ENCODE results near the gene MYADML2.

MYADML2 gene

GRCh38 chr17:81901167-81902022 lies 45.6 kb downstream of the MYADML2 start:
- DNase-seq (ENCODE audit: low spot score) (no peak), FAIRE-seq (peak; percentile 72)

GRCh38 chr17:81900181-81900820 lies 46.7 kb downstream of the MYADML2 start:
- FAIRE-seq, result no peak

GRCh38 chr17:81899514-81900166 lies 47.4 kb downstream of the MYADML2 start:
- no peak for DNase-seq (ENCODE audit: low spot score)
- peak; percentile 76 for FAIRE-seq

More at GRCh38 chr17:81900181-81900820, 46.7 kb downstream of the MYADML2 start:
- no peak for DNase-seq (ENCODE audit: low spot score)

- DNase-seq (ENCODE audit: low spot score), result no peak
- no peak for FAIRE-seq
Observed at GRCh38 chr17:81898885-81899284, 48.1 kb downstream of the MYADML2 start.

GRCh38 chr17:81898029-81898866 lies 48.8 kb downstream of the MYADML2 start:
- DNase-seq (ENCODE audit: low spot score) (peak; percentile 75), FAIRE-seq (peak; percentile 23)

- FAIRE-seq (no peak), DNase-seq (ENCODE audit: low spot score) (no peak)
Observed at GRCh38 chr17:81895400-81895799, 51.6 kb downstream of the MYADML2 start.

- no peak for FAIRE-seq
- DNase-seq (ENCODE audit: low spot score), result peak; percentile 33
Observed at GRCh38 chr17:81891303-81891552, 55.8 kb downstream of the MYADML2 start.

- DNase-seq (ENCODE audit: low spot score), result no peak
Observed at GRCh38 chr17:81890447-81891302, 56.4 kb downstream of the MYADML2 start.

More at GRCh38 chr17:81890447-81891302, 56.4 kb downstream of the MYADML2 start:
- FAIRE-seq, result no peak

All from urothelium cell line (cell line).